Ishikawa (cell line): ENCODE measurements around the gene TPRG1.

Source experiments
- CEBPB ChIP-seq: IDR thresholded peaks from 2 replicates; pipeline ENCODE4 v1.6.1; 2012
- CREB1 ChIP-seq: IDR thresholded peaks from 2 replicates; pipeline ENCODE4 v1.6.1; 2012; ENCODE audit warnings: low read depth
- EGR1 ChIP-seq: IDR thresholded peaks from 2 replicates; pipeline ENCODE4 v1.6.1; 2012
- EP300 ChIP-seq: IDR thresholded peaks from 2 replicates; pipeline ENCODE4 v1.6.1; 2012; ENCODE audit warnings: borderline replicate concordance
- FOXM1 ChIP-seq: IDR thresholded peaks from 2 replicates; pipeline ENCODE4 v1.6.1; 2012; ENCODE audit warnings: low read depth, borderline replicate concordance
- NFIC ChIP-seq: IDR thresholded peaks from 2 replicates; pipeline ENCODE4 v1.6.1; 2012
- RAD21 ChIP-seq: IDR thresholded peaks from 2 replicates; pipeline ENCODE4 v1.6.1; 2012; ENCODE audit warnings: low read depth
- TAF1 ChIP-seq: IDR thresholded peaks from 2 replicates; pipeline ENCODE4 v1.6.1; 2012; ENCODE audit warnings: low read depth, mild to moderate bottlenecking
- TCF12 ChIP-seq: IDR thresholded peaks from 2 replicates; pipeline ENCODE4 v1.6.1; 2012; ENCODE audit warnings: low read depth
- TEAD4 ChIP-seq: IDR thresholded peaks from 2 replicates; pipeline ENCODE4 v1.6.1; 2012
- YY1 ChIP-seq: IDR thresholded peaks from 2 replicates; pipeline ENCODE4 v1.6.1; 2012; ENCODE audit warnings: low read depth
- ZBTB7A ChIP-seq: IDR thresholded peaks from 2 replicates; pipeline ENCODE4 v1.6.1; 2012; ENCODE audit warnings: low read depth
- TF ChIP-seq, protein P1 (sequence below): IDR thresholded peaks from 2 replicates; pipeline ENCODE4 v1.6.1; 2012
- TF ChIP-seq, protein P2 (sequence below): IDR thresholded peaks from 2 replicates; pipeline ENCODE4 v1.6.1; 2012
- TF ChIP-seq, protein P3 (sequence below): IDR thresholded peaks from 2 replicates; pipeline ENCODE4 v1.6.1; 2012; ENCODE audit warnings: low read depth, mild to moderate bottlenecking

TPRG1 gene

DNA sequence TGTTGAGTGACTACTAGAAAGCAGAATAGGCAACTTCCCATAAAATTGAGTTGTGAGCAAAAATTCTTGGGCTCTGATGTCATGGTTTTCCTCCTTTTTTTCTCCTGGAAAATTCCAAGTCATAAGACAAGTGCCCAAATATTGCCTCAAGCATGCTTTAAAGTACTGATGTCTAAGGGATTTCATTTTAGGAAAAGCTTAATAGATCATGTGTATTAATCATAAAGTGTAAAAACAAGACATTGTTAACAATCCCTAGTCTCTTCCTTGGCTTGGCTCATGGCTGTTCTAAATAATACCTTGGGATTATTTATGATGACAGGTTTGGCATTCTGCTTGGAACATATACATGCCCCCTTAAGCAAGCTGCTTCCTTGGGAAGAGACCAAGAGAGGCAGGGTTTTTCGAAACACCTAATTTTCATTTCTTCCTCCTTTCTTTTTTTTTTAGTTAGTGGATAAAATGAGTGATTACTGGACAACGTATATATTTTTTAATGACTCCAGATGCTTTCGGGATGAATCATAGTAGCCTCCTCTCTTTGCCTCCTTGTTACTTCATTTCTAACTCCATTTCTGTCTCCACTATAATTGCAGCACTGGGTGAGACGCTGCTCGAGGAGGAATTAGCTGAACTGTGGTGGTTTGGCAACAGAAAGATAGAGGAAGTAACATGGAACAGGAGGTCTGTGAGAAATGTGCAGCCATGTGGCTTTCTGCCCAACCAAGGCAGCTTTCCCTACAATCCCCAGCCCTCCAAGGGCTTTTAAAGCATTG, 104.9 kb downstream of the TPRG1 start:
- TF ChIP-seq, protein P1, sequence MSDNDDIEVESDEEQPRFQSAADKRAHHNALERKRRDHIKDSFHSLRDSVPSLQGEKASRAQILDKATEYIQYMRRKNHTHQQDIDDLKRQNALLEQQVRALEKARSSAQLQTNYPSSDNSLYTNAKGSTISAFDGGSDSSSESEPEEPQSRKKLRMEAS, result peak; percentile 77
- TF ChIP-seq YY1 (no peak), NFIC (peak; percentile 98), TAF1 (peak; percentile 30; the same call in 1 of the 2 replicates), CEBPB (peak; percentile 57), EGR1 (no peak), TCF12 (peak; percentile 96), FOXM1 (peak; percentile 97), ZBTB7A (no peak), CREB1 (no peak; the same call in 1 of the 2 replicates), EP300 (peak; percentile 97), TEAD4 (peak; percentile 80), RAD21 (peak; percentile 33; the same call in 1 of the 2 replicates)
- TF ChIP-seq, protein P2, sequence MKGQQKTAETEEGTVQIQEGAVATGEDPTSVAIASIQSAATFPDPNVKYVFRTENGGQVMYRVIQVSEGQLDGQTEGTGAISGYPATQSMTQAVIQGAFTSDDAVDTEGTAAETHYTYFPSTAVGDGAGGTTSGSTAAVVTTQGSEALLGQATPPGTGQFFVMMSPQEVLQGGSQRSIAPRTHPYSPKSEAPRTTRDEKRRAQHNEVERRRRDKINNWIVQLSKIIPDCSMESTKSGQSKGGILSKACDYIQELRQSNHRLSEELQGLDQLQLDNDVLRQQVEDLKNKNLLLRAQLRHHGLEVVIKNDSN, result no peak
- TF ChIP-seq, protein P3, sequence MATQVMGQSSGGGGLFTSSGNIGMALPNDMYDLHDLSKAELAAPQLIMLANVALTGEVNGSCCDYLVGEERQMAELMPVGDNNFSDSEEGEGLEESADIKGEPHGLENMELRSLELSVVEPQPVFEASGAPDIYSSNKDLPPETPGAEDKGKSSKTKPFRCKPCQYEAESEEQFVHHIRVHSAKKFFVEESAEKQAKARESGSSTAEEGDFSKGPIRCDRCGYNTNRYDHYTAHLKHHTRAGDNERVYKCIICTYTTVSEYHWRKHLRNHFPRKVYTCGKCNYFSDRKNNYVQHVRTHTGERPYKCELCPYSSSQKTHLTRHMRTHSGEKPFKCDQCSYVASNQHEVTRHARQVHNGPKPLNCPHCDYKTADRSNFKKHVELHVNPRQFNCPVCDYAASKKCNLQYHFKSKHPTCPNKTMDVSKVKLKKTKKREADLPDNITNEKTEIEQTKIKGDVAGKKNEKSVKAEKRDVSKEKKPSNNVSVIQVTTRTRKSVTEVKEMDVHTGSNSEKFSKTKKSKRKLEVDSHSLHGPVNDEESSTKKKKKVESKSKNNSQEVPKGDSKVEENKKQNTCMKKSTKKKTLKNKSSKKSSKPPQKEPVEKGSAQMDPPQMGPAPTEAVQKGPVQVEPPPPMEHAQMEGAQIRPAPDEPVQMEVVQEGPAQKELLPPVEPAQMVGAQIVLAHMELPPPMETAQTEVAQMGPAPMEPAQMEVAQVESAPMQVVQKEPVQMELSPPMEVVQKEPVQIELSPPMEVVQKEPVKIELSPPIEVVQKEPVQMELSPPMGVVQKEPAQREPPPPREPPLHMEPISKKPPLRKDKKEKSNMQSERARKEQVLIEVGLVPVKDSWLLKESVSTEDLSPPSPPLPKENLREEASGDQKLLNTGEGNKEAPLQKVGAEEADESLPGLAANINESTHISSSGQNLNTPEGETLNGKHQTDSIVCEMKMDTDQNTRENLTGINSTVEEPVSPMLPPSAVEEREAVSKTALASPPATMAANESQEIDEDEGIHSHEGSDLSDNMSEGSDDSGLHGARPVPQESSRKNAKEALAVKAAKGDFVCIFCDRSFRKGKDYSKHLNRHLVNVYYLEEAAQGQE, result peak; percentile 15; the same call in 1 of the 2 replicates

DNA sequence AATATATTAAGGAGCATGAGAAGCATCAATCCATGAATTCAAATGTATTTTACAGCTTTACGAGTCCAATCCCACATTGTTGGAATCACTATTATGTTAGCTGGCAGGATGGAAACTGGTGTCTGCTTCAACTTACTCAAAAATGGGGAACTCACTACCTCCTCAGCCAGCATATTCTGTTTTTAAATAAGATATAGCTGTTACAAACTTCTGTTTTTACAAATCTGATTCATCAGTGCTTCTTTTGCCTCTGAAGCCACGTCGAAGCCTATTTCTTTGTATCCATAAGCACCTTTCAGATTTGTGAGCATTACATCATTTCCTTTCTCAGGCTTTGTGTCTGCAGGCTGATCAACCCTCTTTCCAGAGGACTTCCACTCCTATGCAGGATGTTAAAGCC, 105.9 kb downstream of the TPRG1 start:
- no peak for TF ChIP-seq TEAD4
- TF ChIP-seq NFIC, result no peak
- no peak for TF ChIP-seq RAD21
- TF ChIP-seq CEBPB, result no peak
- TF ChIP-seq, protein P2, result no peak
- TF ChIP-seq FOXM1, result no peak

DNA sequence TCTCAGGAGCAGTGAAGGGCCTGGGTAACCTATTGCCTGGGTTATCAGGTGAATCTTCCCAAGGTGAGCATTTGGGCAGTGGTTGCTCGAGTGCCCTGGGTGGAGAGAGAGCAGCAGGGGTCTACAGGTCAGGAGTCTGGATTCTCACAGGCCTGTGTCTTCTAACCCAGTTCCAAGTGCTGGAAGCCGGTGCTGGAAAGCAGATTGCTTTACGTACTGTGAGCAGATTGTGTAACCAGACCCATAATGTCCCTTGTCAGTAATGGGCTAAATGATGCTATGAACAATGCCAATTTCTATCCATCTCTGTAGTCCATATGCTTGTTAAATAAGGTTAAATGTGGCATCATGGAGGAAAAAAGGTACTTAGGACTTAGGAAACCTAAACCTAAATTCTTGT, 106.5 kb downstream of the TPRG1 start:
- TF ChIP-seq, protein P3, result no peak
- no peak for TF ChIP-seq NFIC
- TF ChIP-seq EP300, result no peak

DNA sequence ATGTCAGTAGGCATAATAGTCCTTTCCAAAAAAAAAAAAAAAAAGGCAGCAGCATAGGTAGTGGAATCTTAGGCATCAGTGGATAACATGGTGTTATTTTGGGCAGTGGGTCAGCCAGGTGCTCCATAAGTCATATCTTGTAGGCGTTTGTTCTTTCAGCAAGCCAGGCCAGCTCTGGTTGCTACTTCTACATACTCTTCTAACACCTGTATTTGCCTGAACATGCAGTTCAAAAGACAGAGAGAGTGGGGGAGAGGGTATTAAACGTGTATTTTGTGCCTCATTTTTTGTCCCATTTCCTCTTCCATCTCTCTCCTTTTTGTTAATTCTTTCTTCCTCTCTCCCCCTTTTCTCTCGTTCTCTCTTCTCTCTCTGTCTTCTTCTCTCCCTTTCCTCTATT, 110.4 kb downstream of the TPRG1 start:
- TF ChIP-seq TEAD4 (no peak), FOXM1 (no peak), ZBTB7A (no peak)

DNA sequence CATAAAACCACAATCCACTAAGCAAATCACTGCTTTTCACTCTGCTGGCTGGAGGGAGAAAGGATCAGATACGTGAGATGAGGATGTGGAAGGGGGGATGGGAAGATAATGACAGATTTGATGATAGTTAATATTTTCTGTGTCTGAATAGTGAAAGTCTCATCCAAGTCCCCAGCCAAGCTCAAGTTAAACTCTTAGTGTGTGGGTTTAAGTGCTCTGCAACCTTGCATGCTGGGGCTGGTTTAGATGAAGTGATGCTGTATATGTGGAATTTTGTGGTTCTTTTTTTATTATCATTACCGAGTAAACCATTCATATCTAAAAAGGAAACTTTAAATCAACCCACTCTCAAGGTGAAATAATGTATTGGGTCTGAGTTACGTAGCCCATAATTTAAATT, 111.0 kb downstream of the TPRG1 start:
- TF ChIP-seq YY1, result no peak
- TF ChIP-seq FOXM1, result no peak
- no peak for TF ChIP-seq CREB1
- TF ChIP-seq, protein P1, result no peak
- TF ChIP-seq ZBTB7A, result no peak
- TF ChIP-seq TAF1, result no peak
- TF ChIP-seq EP300, result no peak
- no peak for TF ChIP-seq CEBPB
- TF ChIP-seq TCF12, result no peak
- TF ChIP-seq, protein P2, result no peak
- TF ChIP-seq RAD21, result no peak
- no peak for TF ChIP-seq NFIC
- TF ChIP-seq, protein P3, result no peak
- no peak for TF ChIP-seq EGR1
- no peak for TF ChIP-seq TEAD4
